ENCODE results near the gene ZNFX1. TPM values are rescaled to one million over a fixed set of nuclear protein-coding genes. Genes with fewer than 3 reads are reported as not detected.
A peak's percentile ranks its signal among the peaks of the same experiment; 100 is the strongest.

Gene ZNFX1
- total RNA-seq, 1 donor from 2014 or later: 77.4 TPM

GRCh38 chr20:49277786-49278035 is 146 bp downstream of the ZNFX1 start:
- no peak overlapping the region for H2AFZ ChIP-seq (ENCODE audit: low read depth, low read length)
- H3K27me3 Mint-ChIP-seq (ENCODE audit: low read depth, unreplicated experiment): no peaks in the 10 kb centered on the region
- H3K27ac ChIP-seq (ENCODE audit: low read depth, low read length): peak overlapping the region; percentile 84
- peak overlapping the region; percentile 99 for H3K4me3 Mint-ChIP-seq (ENCODE audit: unreplicated experiment)
- peak overlapping the region; percentile 98 for H3K9ac ChIP-seq (ENCODE audit: low read length)
- peak overlapping the region; percentile 91 for H3K4me2 ChIP-seq (ENCODE audit: low read length)
- peaks cover 84% of the 10 kb centered on the region for H3K79me2 ChIP-seq (ENCODE audit: insufficient read depth, low read length)
- H3K27ac Mint-ChIP-seq (ENCODE audit: unreplicated experiment): peak overlapping the region; percentile 95
- H3K4me3 ChIP-seq (ENCODE audit: insufficient read depth, low read depth, low read length): peak overlapping the region; percentile 96
- no peaks in the 10 kb centered on the region for H3K27me3 ChIP-seq (ENCODE audit: insufficient read depth, low read length)
- peaks cover 1% of the 10 kb centered on the region for H3K9me3 Mint-ChIP-seq (ENCODE audit: unreplicated experiment)
- peaks cover 9% of the 10 kb centered on the region for H3K9me3 ChIP-seq (ENCODE audit: insufficient read depth, low read depth, low read length)
- DNase-seq (ENCODE audit: low read depth): no peak
- H3K36me3 ChIP-seq (ENCODE audit: insufficient read depth, low read length): peaks cover 43% of the 10 kb centered on the region
- H4K20me1 ChIP-seq (ENCODE audit: insufficient read depth, low read length): peaks cover 73% of the 10 kb centered on the region
- TF ChIP-seq EZH2 (IDR thresholded peaks at IDR 0.05; ENCODE audit: insufficient read depth, low read length) (no peak), CTCF (IDR thresholded peaks at IDR 0.05; ENCODE audit: insufficient read depth, low read depth, low read length) (no peak)
- H3K4me1 Mint-ChIP-seq (ENCODE audit: low read depth, unreplicated experiment): peaks cover 13% of the 10 kb centered on the region
- H3K4me1 ChIP-seq (ENCODE audit: insufficient read depth, low read length): peaks cover 31% of the 10 kb centered on the region
- H3K36me3 Mint-ChIP-seq (ENCODE audit: low read depth, unreplicated experiment): peaks cover 54% of the 10 kb centered on the region
- FAIRE-seq: no peak

GRCh38 chr20:49276961-49277785 is 684 bp downstream of the ZNFX1 start:
- H3K4me1 Mint-ChIP-seq (ENCODE audit: low read depth, unreplicated experiment): peaks cover 17% of the 10 kb centered on the region
- H3K27me3 Mint-ChIP-seq (ENCODE audit: low read depth, unreplicated experiment): no peaks in the 10 kb centered on the region
- Histone ChIP-seq H3K4me1 (ENCODE audit: insufficient read depth, low read length) (peaks cover 25% of the 10 kb centered on the region), H3K79me2 (ENCODE audit: insufficient read depth, low read length) (peaks cover 83% of the 10 kb centered on the region), H3K36me3 (ENCODE audit: insufficient read depth, low read length) (peaks cover 43% of the 10 kb centered on the region), H4K20me1 (ENCODE audit: insufficient read depth, low read length) (peaks cover 73% of the 10 kb centered on the region), H3K27ac (ENCODE audit: low read depth, low read length) (peak overlapping the region; percentile 84), H3K4me2 (ENCODE audit: low read length) (peak overlapping the region; percentile 91), H3K4me3 (ENCODE audit: insufficient read depth, low read depth, low read length) (peak overlapping the region; percentile 96), H3K27me3 (ENCODE audit: insufficient read depth, low read length) (no peaks in the 10 kb centered on the region), H2AFZ (ENCODE audit: low read depth, low read length) (peak overlapping the region; percentile 39), H3K9ac (ENCODE audit: low read length) (peak overlapping the region; percentile 98), H3K9me3 (ENCODE audit: insufficient read depth, low read depth, low read length) (peaks cover 9% of the 10 kb centered on the region)
- peaks cover 1% of the 10 kb centered on the region for H3K9me3 Mint-ChIP-seq (ENCODE audit: unreplicated experiment)
- H3K27ac Mint-ChIP-seq (ENCODE audit: unreplicated experiment): peak overlapping the region; percentile 98
- DNase-seq (ENCODE audit: low read depth) (no peak), FAIRE-seq (no peak)
- no peak for TF ChIP-seq EZH2 (IDR thresholded peaks at IDR 0.05; ENCODE audit: insufficient read depth, low read length)
- TF ChIP-seq CTCF (IDR thresholded peaks at IDR 0.05; ENCODE audit: insufficient read depth, low read depth, low read length): no peak
- H3K36me3 Mint-ChIP-seq (ENCODE audit: low read depth, unreplicated experiment): peaks cover 50% of the 10 kb centered on the region
- H3K4me3 Mint-ChIP-seq (ENCODE audit: unreplicated experiment): peak overlapping the region; percentile 99

All from astrocyte (in vitro differentiated cells and primary cell).